ENCODE measurements around the gene NDUFS6.

The NDUFS6 gene

DNA sequence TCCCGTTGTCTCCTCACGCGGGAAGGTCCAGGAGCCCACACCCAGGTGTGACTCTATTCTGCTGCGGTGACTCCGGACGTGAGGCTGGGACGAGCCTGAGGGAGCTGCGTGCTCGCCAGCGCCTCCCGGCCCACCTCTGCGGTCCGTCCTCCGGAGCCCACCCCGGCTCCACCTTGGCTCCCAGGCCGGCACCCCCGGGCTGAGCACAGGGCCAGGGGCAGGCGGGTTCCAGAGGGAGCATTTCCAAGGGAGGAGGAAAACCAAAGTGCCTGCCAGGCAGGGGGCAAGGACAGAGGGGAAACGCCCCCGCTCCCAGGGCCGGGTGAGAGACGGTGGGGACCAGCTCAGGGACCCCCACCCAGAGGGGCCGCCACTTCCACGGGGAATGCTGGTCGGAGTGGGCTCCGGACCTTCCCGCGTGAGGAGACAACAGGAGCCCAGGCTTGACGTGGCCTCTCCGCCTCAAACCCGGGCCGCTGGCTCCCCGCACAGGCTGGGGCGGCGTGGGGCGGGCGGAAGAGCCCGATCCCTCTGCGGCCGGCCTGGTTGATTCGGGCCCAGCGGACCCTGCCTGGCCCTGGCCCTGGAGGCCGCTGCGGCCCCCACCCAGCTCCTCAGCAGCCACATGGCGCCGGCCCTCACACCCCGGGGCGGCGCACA, 55.5 kb downstream of the NDUFS6 start:
- FAIRE-seq, result no peak

DNA sequence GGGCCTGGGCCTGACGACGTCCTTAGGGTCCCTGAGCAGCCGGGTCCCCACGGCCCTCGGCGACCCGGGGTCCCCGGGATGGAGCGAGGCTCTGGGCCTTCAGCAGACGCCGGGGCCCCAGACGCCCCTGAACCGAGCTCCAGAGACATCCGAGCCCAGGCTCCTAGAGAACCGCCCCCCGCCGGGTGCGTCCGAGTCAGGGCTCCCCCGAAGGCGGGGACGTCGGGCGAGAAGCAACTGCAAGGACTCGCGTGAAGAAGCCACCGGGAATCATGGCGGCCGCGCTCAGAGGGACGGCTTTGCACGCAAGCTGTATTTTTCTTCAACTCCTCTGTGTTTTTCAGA, 56.0 kb downstream of the NDUFS6 start:
- FAIRE-seq, result no peak

DNA sequence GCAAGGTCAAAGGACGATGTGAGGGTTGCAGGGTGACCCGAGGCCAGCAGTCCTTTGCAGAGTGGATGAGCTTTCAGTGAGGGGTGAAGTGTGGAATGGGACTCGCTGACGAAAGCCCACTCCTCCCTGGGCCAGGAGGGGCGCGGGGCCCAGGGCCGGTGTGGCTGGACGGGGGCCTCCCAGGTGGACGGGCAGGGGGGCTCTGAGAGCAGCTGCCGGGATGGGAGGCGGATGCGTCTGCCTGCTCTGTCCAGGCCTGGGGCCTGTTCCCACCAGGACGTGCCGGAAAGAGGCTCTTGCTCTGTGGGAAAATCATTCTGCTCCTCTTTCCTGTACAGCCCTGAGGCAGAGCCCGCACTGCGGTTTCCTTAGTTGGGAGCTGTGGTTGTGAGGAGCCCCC, 57.2 kb downstream of the NDUFS6 start:
- FAIRE-seq, result no peak

DNA sequence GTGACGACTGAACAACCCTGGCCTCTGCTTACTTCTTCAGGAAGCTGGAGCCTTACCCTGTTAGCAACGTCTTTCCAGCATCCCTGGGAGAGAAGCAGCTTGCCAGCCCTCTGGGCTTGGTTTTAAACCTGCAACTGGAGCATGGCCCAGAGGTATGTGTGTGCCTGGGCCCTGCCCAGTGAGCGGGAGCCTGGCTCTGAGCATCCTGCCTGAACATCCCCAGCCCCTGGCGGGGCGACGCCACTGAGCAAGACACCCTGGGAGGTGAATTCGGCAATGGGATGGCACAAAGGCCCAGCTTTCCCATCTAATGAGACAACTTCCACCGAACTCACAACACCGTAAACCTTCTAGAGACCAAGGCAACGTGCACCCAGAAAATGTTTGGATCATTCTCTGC, 57.9 kb downstream of the NDUFS6 start:
- FAIRE-seq, result no peak

DNA sequence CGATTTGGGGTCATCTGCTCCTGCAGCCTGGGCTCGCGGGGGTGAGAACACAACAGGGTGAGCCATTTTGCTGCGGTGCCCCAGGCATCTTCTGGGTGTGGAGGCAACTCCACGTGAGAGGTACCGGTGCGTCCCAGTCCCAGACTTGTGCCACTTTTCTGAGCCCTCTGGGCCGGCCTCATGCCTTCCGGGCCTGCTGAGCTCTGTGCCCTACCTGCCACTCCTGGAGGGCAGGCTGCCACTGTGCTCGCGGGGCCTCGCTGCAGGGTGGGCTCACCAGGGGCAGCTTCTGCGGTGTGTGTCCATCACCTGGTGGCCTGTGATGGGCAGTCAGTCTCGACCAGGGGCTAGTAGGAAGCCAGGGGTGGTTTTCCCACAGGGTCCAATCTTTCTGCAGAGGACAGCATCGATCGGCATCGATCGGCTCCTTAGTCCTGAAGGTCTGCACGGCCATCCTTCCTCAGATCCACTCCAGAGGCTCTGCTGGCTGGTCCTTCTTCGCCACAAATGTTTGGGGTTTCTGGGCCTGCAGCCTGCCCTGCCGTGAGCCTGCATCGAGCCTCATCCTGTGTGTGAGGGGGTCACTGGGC, 58.9 kb downstream of the NDUFS6 start:
- no peak for FAIRE-seq

DNA sequence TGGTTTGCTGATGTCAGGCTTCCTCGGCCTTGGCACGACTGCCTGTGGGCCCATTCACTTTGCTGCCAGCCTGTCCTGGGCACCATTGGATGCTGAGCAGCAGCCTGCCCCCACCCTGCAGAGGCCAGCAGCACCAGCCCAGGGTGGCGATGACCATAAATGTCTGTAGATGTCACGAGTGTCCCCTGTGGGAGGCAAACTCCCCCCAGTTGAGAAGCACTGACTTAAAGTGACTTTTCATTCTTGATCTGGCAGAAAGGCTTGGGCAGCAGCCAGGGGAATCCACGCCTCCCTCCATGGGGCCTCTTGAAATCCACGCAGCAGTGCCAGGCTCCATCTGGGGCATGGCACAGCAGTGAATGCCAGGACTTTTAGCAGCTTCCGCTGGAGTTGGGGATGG, 59.7 kb downstream of the NDUFS6 start:
- FAIRE-seq, result no peak

DNA sequence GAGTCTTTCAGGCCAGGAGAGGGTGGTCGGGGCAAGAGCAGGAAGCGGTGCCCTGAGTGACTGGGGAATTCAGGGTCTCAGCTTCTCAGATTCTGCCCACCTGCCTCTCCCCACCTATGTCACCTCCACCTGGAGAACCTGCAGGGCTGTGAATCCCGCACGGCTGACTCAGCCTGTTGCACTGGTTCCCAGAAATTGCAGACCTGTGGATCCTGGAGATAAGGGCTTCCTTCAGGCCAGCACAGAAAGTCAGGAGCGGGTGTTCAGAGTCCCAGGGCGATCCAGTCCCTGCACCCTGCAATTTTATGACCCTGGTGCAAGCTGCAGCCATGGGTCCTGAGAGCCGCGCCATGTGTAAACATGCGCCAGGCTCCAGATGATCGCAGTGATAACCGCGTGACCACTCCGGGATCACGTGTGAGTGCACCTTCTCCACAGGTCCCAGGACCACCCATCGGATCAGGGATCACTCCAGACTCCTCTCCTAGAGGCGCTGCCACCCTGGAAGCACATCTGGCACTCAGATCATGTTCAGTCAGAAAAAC, 63.8 kb downstream of the NDUFS6 start:
- FAIRE-seq, result no peak

DNA sequence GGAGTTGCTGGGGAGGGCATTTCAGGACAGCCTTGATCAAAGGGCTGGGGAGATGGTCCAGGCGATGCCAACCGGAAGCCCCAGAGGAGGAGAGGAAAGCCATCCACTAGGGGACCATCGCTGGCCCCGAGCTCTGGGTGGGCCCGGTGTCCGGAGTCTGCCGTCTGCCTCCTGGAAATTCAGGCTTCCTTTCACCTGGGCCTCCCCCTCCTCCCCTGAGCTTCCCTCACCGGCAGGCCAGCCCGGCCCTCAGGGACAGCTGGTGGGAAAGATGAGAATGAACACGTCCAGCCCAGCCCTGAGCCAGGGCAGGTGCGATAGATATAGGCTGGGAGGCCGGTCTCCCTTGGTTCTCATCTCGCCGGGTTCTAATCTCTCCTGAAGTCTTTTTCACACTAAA, 64.3 kb downstream of the NDUFS6 start:
- no peak for FAIRE-seq
